NOMO-1 (cell line): ENCODE measurements around the gene NPIPB8.
"Not testable (repeated sequence)": the region's sequence is repeated elsewhere in the genome, so short reads cannot be mapped to it uniquely, and the experiment has no call there.

Experiments used
- DNase-seq, 2 experiments: peaks; one replicate each; lab custom pipeline; 2025; ENCODE audit not compliant: unreplicated experiment in 2 of 2; lab: John Stamatoyannopoulos, UW

The NPIPB8 gene

DNA sequence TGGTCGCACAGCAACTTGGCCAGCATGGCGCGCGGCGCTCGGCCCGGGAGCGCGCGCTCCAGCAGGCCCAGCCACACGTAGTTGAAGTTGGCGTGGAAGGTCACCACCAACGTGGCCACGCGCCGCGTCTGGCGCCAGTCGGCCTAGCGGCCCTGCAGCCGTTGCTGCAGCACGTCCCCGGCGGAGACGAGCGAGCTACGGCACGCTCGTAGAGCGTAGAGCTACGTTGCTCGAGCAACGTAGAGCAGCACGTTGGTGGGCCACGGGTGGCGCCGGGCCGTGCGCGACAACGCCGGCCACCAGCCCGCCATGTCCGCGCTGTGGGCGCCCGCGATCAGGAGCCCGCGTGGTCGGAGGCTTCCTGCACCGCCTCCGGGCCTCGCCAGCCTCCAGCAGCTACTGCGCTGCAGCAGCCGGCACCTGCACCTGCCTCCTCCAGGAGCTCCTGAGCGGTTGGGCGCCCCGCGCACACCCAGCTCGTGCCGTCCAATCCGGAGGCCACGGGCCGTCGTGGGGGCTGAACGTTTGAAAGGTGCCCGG, 14.6 kb upstream of the NPIPB8 start:
- DNase-seq, result peak; percentile 61 to 64

DNA sequence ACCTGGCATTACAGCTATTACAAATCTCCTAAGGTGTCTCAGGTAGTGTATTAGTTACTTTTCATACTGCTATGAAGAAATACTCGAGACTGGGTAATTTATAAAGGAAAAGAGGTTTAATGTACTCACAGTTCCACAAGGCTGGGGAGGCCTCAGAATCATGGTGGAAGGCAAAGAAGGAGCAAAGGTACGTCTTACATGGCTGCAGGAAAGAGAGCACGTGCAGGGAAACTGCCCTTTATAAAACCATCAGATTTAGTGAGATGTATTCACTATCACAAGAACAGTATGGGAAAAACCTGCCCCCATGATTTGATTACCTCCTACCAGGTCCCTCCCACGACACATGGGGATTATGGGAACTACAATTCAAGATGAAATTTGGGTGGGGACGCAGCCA, 7.0 kb upstream of the NPIPB8 start:
- DNase-seq, result not testable (repeated sequence)

DNA sequence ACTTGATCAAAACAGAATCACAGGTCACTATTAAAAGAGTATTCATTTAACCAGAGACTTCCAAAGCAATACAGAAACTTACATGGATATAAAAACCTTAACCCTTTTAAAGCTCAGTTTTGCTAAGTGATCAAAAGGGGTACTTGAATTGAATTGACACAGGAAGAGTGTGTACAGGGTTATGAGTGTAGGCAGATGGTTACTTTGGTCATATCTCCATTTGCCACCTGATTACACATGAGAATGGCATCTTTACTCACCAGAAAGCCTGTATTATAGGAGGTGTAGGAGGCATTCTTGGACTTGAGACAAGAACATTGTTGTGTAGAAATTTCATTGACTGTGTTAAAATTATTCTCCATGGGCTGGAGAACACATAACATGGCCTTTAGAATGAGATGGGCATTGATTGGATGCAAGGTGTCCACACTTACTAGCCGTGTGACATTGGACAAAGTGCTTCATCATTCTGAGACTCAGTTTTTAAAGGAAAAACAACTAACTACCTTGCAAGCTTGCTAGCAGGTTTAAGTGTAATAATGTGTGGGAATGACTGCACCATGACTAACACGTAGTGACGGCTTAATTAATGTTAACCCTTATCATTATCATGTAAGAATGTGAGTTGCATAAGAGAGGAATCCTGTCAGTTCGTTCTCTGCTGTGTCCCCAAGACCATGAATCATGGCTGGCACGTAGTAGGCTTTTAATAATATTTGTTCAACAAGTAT, 1.6 kb upstream of the NPIPB8 start:
- not testable (repeated sequence) for DNase-seq

DNA sequence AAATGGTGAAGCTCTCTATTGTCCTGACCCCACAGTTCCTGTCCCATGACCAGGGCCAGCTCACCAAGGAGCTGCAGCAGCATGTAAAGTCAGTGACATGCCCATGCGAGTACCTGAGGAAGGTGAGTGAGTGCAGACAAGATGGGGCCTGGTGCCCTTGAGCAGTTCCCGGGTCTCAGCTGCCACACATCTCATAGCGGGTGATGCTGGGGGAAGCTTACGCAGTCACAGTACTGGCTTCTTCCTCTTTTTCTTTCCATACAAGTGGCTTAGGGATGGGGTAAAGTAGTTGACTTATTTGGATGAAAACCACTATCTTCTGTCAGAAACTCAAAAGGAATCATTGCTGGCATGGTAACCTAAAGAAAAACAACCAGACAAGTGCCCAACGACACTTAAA, 494 bp downstream of the NPIPB8 start:
- DNase-seq, result not testable (repeated sequence)

DNA sequence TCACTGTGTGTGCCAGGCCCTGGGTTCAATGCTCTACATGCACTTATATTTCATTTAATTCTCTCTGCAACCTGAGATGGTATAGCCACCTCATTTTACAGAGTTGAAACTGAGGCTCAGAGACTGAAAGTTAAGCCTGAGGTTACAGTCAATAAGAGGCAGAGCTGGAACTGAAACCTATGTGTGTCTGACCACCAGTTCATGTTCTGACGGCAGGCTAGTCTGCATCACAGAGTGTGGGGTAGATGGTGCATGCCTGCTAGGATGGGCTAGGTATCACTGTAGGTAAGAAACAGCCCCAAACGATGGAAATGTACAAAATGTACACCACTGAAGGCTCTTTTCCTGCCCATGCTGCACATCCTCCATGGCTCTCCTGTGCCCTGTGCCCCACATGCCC, 2.1 kb downstream of the NPIPB8 start:
- not testable (repeated sequence) for DNase-seq

DNA sequence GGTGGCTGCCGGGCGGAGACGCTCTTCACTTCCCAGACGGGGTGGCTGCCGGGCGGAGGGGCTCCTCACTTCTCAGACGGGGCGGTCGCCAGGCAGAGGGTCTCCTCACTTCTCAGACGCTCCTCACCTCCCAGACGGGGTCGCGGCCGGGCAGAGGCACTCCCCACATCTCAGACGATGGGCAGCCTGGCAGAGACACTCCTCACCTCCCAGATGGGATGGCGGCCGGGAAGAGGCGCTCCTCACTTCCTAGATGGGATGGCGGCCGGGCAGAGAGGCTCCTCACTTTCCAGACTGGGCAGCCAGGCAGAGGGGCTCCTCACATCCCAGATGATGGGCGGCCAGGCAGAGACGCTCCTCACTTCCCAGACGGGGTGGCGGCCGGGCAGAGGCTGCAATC, 28.4 kb downstream of the NPIPB8 start:
- not testable (repeated sequence) for DNase-seq

DNA sequence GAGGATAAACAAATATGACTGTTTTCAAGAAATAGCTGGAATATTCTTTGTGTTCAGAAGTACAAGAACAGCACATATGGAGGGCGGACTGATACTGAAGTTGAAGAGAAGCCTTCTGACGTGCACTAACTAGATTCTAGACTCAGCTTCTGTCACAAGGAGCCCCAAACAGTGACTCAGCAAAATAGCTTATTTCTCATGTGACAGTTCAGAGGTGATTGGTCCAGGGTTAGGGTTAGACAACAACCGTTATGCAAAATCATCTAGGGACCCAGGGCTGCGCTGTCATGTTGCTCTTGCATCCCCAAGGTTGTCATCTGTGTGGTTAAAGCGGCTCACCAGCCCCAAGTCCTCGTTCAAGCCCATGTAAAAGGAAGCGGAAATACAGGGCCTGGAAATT, 29.6 kb downstream of the NPIPB8 start:
- not testable (repeated sequence) for DNase-seq

DNA sequence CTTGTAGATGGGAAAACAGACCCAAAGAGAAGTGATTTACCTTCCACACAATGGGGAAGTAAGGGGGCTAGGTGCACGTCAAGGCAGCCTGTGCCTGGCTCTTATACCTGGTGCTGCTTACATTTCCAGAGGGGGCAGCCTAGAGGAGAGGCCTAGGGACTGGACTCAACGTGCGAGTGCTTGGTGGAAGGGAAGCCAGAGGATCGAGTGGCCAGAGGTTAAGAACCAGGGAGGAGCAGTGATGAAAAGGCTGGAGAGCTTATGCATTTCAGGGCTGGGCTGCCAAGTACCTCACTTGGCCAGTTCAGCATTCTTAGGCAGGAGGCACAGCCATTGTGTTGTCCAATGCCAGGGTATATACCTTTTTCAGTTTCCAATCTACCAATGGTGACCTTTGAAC, 30.3 kb downstream of the NPIPB8 start:
- not testable (repeated sequence) for DNase-seq

DNA sequence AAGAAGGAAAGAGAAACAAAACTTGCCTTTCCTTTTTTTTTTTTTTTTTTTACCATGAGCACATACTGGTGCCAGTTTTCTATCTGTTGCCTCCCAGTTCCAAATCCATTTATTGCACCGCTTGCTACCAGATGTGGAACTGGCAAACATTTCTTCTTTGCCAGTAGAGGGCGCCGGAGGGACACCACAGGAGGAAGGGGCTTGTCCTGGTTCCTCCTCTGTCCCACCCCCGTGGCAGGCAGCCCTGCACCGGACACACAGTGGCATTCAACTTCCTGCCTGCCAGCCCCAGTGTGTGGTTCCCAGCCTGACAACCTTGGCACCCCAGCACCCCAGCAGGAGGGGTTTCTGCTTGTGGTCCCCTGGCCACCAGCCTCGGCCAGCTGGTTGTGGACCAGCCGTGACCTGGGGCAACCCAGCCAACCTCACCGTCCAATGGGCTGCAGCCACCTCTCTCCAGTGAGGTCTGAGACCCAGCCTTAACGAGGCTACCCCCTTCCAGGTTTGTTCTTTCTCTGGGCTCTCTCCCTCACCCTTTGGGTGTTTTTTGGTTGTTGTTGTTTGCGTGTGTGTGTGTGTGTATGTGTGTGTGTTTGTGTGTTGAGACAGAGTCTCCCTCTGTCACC, 50.6 kb downstream of the NPIPB8 start:
- DNase-seq, result not testable (repeated sequence)

DNA sequence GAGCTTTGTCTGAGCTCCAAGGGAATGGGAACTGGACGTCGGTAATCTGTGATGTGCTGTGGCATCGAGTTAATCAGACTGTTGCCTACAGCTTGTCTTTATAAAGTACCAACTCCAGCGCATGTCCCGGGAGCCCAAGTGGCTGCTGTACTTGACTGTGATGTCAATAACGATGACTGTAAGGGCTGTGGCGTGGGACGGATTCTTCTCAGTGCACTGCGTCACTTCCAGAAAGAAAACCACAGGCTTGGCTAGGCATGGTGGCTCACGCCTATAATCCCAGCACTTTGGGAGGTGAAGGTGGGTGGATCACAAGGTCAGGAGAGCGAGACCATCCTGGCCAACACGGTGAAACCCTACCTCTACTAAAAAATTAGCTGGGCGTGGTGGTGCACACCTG, 51.6 kb downstream of the NPIPB8 start:
- DNase-seq, result not testable (repeated sequence)

DNA sequence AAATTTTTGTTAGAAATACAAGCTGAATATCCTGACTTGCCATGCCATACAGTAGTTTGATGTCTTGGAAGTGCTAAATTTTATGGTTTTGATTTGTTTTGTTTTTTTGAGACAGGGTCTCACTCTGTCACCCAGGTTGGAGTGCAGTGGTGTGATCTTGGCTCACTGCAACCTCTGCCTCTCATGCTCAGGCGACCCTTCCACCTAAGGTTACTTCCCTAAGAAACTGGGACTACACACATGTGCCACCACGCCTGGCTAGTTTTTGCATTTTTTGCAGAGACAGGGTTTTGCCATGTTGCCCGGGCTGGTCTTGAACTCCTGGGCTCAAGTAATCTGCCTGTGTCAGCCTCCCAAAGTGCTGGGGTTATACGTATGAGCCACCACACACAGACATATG, 53.9 kb downstream of the NPIPB8 start:
- DNase-seq, result not testable (repeated sequence)

DNA sequence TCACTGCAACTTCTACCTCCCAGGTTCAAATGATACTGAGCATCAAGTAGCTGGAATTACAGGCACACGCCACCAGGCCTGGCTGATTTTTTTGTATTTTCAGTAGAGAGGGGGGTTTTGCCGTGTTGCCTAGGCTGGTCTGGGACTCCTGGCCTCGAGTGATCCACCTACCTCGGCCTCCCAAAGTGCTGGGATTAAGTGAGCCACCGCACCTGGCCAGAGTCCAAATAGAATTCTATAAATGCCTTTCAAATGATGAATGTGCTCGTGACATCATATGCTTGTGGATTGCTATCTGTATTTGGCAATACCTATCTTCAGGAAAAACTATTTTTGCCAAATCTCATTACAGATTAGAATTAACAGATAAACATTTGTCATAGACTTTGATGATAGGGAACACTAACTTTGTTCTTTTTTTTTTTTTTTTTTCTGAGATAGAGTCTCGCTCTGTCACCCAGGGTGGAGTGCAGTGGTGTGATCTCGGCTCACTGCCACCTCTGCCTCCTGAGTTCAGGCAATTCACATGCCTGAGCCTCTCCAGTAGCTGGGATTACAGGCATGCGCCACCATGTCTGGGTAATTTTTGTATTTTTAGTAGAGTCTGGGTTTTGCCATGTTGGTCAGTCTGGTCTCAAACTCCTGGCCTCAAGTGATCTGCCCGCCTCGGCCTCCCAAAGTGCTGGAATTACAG, 55.5 kb downstream of the NPIPB8 start:
- DNase-seq, result not testable (repeated sequence)

DNA sequence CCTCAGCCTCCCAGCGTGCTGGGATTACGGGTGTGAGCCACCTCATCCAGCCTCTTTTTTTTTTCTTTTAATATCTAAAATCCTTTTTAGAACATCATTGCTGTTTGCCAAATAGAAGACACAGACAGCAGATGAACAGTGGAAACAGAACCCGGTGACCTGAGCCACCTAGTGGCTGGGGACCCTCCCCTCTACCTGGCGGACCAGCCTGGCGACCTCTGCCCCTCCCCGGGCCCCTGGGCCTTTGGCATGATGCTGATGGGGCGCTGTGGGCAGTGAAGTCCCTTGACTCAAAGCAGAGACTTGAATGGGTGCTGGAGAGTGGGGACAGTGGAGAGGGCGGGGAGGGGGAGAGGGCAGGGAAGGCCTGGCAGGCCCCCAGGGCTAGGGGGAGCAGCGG, 61.9 kb downstream of the NPIPB8 start:
- DNase-seq, result not testable (repeated sequence)

DNA sequence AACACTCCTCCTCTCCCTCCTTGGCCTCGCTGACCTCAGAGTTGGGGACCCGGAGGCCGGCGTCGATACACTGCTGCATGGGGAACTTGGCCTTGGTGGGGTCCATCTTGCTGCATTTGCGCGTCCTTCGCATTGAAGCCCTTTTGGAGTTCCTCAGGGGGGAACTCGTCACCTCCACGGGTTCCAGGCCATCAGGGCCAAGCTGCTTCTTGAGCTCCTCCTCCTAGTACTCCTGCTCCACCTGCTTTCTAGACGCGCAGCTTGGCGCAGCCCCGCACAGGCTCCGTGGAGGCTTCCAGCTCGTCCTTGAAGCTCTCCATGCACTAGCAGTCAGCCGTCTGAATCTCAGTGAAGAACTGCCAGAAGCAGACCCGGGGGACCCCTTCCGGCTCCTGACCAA, 62.5 kb downstream of the NPIPB8 start:
- DNase-seq, result not testable (repeated sequence)

DNA sequence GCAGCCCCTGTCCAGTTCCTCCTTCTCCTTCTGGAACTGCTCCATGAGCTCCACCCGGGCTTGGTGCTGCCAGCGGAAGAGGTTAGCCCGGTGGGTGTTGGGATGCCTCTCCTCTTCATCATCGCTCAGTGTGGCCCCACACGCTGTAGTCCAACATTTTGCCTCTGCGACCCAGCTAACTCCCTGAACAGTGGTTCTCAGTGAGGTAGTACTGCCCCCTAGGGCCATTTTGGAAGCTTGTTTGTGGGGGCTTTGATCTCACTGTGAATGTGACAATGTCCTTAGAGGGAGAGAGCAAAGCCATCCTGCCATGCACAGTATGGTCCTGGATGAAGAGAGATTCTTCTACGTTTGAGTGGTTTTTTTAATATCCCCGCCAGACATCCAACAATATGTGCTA, 63.5 kb downstream of the NPIPB8 start:
- DNase-seq, result not testable (repeated sequence)

DNA sequence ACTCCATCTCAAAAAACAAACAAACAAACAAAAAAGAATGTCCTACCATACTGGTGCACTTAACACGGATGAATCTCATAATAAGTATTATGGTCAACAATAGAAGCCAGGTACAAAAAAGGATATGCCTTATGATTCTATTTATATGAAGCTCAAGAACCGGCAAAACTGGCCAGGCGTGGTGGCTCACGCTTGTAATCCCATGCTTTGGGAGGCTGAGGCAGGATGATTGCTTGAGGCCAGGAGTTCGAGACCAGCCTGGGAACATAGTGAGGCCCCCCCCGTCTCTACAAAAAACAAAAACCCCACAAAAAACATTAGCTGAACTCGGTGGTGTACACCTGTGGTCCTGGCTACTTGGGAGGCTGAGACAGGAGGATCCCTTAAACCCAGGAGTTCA, 66.4 kb downstream of the NPIPB8 start:
- not testable (repeated sequence) for DNase-seq
